Activated T-cell treated with anti-CD3 and anti-CD28 coated beads, Interleukin-2, amount 50 U/mL, for 24 hours (primary cell): ENCODE measurements around the gene HSPA6.
"Not testable (repeated sequence)": the region's sequence is repeated elsewhere in the genome, so short reads cannot be mapped to it uniquely, and the experiment has no call there.

Experiments
- DNase-seq: peaks from one replicate; pipeline ENCODE4 v3.0.0-alpha.2; 2020
- H3K27ac Mint-ChIP-seq: 2 replicates; pipeline ENCODE4 v1.8.0; 2020; ENCODE audit warnings: mild to moderate bottlenecking, mixed read lengths
- H3K27me3 Mint-ChIP-seq: 2 replicates; pipeline ENCODE4 v1.8.0; 2020; ENCODE audit warnings: mixed read lengths
- H3K36me3 Mint-ChIP-seq: 2 replicates; pipeline ENCODE4 v1.8.0; 2020; ENCODE audit warnings: low read depth, mixed read lengths
- H3K4me1 Mint-ChIP-seq: 2 replicates; pipeline ENCODE4 v1.8.0; 2020; ENCODE audit warnings: low read depth, mixed read lengths
- H3K4me3 Mint-ChIP-seq: 2 replicates; pipeline ENCODE4 v1.8.0; 2020; ENCODE audit warnings: mild to moderate bottlenecking, moderate library complexity, mixed read lengths
- H3K9me3 Mint-ChIP-seq: 2 replicates; pipeline ENCODE4 v1.8.0; 2020; ENCODE audit warnings: mixed read lengths

Gene HSPA6

DNA sequence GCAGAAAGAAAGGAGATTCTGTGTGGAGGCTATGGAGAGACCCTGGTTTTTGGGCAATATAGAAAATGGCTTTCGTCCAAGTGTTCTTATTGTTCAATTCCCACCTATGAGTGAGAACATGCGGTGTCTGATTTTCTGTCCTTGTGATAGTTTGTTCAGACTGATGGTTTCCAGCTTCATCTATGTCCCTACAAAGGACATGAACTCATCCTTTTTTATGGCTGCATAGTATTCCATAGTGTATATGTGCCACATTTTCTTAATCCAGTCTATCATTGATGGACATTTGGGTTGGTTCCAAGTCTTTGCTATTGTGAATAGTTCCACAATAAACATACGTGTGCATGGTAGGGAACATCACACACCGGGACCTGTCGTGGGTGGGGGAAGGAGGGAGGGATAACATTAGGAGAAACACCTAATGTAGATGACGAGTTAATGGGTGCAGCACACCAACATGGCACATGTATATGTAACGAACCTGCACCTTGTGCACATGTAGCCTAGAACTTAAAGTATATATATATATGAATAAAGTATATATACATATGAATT, 14.7 kb downstream of the HSPA6 start:
- H3K27ac Mint-ChIP-seq, H3K27me3 Mint-ChIP-seq, H3K9me3 Mint-ChIP-seq, DNase-seq, H3K36me3 Mint-ChIP-seq: not testable (repeated sequence)
- H3K4me1 Mint-ChIP-seq: peaks cover 48% of the 10 kb centered on the region
- H3K4me3 Mint-ChIP-seq: peak overlapping the region; percentile 82

DNA sequence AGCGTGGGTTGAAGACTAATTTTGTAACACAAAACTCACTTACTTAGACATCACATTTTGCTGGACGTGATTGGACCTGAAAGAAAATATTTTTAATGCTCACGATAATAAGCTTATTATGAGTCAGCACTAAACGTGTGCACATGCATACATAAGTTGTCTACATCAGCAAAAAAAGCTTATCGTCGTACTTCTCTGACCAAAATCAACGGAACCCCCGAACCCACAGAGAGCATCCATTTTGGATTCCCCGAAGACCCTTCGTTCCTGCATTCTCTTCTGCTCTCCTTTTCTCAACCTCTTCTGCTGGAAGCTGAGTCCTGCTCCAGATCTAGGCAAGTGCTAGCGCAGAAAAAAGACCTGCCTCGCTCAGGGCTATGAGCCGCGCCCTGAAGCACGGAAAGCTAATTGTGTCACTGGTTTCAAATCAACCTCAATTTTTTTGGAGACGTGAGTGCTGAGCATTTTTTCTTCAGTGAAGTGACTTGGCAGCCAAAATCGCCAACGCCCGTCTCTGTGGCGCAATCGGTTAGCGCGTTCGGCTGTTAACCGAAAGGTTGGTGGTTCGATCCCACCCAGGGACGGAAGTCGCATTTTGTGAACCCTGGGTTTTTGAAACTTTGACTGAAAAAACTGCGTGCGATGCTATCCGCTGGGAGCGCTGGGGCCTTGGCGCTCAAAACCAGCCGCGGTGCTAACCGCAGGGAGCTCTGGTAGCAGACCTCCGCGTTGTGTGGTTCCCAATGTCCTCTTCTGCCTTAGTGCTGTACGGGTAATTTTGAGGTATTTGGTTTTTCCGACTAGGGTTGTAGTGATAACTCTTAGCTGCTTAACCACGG, 15.6 kb downstream of the HSPA6 start:
- H3K36me3 Mint-ChIP-seq, H3K27me3 Mint-ChIP-seq, H3K9me3 Mint-ChIP-seq: not testable (repeated sequence)
- Mint-ChIP-seq H3K4me3 (peak overlapping the region; percentile 82), H3K27ac (peak overlapping the region; percentile 91), H3K4me1 (peaks cover 53% of the 10 kb centered on the region)
- DNase-seq: peak; percentile 97

DNA sequence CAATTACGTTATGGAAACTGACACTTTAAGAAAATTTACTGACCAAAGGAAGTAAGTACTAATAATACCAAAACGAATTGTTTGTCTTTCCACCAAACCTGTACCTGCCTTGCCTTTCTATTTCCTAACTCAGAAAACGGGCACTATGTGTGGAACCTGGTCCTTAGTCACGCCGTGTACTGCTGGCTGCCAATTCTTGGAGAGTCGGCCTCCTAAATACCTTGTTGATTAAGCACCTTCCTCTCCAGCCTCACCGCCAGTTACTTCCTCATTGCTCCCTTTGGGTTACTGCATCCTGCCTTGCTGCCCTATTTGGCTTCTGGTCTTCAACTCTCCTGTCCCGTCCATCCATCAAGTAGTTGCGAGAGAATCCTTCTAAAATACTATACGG, 16.2 kb downstream of the HSPA6 start:
- not testable (repeated sequence) for H3K9me3 Mint-ChIP-seq, H3K36me3 Mint-ChIP-seq, DNase-seq, H3K27me3 Mint-ChIP-seq
- H3K4me3 Mint-ChIP-seq: peak overlapping the region; percentile 82
- peak overlapping the region; percentile 91 for H3K27ac Mint-ChIP-seq
- H3K4me1 Mint-ChIP-seq: peaks cover 59% of the 10 kb centered on the region

DNA sequence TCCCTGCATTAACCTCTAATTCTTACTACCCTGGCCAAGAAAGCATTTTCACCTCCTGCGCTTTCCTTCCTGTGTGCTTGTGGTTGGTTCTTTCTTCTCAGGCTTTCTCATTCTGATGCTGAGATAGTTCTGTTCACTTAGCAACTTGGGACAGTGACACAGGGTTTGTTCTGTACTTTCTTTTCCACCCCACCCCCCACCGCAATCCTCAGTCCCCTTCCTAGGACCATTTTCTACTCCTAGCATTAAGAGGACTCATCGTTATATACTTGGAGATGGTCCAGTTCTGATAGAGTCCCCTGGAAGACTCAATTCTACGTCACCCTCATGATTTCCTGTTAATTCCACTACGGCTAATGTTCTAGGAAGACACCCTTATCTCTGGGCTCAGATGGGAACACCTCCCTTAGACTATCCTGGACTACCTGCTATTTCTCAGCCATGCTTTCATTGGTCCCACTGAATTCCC, 17.8 kb downstream of the HSPA6 start:
- not testable (repeated sequence) for DNase-seq, H3K9me3 Mint-ChIP-seq, H3K36me3 Mint-ChIP-seq, H3K27me3 Mint-ChIP-seq
- H3K4me3 Mint-ChIP-seq: peak overlapping the region; percentile 29
- peaks cover 62% of the 10 kb centered on the region for H3K4me1 Mint-ChIP-seq
- peak overlapping the region; percentile 42 for H3K27ac Mint-ChIP-seq

DNA sequence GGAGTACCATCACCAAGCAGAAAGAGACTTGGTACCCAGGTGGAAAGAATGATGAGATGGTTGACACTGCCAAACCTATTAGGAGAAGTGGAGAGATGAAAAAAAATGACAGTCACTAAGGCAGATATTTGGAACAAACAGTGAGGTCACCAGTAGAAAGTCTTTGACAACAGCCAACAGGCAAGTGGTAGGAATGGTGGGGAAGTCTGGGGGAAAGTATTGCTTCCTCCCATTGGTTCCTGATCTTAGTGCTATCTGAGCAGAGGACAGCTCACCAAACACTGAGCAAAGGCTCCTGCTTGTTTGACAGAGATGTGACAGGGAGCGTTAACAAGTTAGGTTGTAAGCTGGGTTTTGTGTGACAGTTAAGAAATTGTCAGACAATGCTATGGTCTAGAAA, 18.8 kb downstream of the HSPA6 start:
- peaks cover 59% of the 10 kb centered on the region for H3K4me1 Mint-ChIP-seq
- not testable (repeated sequence) for H3K27me3 Mint-ChIP-seq, DNase-seq, H3K4me3 Mint-ChIP-seq, H3K36me3 Mint-ChIP-seq, H3K27ac Mint-ChIP-seq, H3K9me3 Mint-ChIP-seq

DNA sequence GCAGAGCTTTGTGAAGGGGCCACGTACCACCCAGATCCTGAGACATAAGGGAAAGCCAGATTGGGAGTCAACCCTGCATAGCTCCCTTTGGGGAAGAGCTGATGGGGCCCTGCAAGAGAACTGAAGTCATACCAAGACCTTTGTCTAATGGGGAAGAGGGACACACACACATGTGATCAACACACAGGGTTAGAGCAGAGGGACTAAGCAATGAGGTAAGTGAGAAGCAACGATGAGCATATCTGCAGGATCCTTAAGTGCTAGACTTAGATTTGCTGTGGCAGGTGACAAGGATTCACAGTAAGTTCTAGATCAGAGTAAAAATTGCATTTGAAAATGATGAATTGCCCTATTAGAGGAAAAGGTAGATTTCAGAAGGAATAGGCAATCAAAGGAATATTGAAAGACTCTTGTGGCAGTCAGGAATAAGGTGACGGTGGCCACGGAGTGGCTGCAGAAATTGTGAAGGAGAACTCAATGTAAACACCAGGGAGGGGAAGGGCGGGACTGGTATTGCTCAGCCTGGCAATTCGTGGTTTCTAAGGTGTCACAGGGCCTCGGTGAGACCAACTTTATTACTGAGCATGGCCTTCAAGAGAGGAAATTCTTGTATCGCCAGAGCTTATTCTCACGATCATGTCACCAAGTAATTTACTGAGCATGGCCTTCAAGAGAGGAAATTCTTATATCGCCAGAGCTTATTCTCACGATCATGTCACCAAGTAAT, 20.8 kb downstream of the HSPA6 start:
- H3K4me1 Mint-ChIP-seq: peaks cover 49% of the 10 kb centered on the region
- H3K36me3 Mint-ChIP-seq, H3K9me3 Mint-ChIP-seq, H3K27me3 Mint-ChIP-seq, H3K4me3 Mint-ChIP-seq, H3K27ac Mint-ChIP-seq, DNase-seq: not testable (repeated sequence)

DNA sequence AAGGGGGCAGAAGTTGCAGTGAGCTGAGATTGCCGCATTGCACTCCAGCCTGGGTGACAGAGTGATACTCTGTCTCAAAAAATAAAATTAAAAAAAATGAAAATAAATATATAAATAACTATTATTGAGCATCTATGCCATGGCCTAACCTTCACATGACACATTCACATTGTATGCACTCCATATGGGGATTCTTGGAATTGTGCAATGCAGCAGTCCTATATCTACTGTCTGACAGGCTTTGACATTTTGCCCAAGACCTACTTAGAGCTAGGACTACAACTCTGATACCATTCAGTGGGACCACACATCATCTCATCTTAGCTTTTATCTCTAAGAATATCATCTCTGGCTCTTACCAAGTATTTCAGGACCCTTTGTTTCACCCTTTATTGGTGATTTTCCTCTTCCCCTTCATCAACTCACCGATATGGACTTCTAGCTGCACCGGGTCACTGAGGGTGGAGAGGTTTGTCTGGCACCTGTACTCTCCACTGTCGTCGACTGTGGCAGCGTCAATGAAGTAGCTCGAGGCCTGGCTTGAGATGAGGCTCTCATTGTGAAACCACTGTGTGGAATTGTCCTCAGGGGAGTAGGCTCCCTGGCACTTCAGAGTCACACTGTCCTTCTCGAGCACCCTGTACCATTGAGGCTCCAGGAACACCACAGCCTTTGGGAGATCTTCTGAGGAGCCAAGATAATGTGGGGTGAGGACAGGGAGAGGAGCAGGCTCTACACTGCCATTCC, 23.8 kb downstream of the HSPA6 start:
- not testable (repeated sequence) for H3K4me3 Mint-ChIP-seq, DNase-seq, H3K9me3 Mint-ChIP-seq, H3K27me3 Mint-ChIP-seq, H3K36me3 Mint-ChIP-seq, H3K27ac Mint-ChIP-seq
- peaks cover 23% of the 10 kb centered on the region for H3K4me1 Mint-ChIP-seq

DNA sequence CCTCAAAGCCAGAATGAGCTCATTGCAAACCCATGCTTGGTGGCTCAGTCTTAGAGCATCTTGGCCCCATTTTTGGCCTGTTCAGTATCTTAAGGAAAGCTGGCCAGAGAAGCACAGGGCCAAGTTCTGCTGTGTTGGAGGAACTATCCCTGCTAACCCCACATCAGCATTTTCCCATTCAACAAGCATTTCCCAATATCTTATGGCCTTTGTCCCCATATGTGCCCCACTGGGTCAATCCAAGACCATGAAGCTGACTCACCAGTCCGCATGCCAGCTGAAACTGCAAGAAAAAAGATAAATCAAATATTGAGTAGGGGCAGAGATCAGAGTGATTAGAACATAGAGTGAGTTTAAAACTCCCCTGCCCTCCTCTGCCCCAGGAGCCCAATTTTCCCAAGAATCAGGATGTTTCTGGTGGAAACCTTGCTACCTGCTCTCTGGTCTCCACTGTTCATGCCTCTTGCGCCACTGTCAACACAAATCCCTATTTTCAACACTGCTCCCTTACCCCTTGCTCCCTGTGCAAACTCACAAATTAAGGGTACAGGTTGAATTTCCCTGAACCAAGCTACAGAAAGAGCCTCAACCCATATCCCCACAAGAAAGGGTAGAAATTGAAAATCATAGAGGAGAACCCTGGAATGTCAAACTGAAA, 24.5 kb downstream of the HSPA6 start:
- not testable (repeated sequence) for H3K9me3 Mint-ChIP-seq, H3K36me3 Mint-ChIP-seq, H3K27ac Mint-ChIP-seq, DNase-seq, H3K27me3 Mint-ChIP-seq, H3K4me3 Mint-ChIP-seq
- H3K4me1 Mint-ChIP-seq: peaks cover 16% of the 10 kb centered on the region

DNA sequence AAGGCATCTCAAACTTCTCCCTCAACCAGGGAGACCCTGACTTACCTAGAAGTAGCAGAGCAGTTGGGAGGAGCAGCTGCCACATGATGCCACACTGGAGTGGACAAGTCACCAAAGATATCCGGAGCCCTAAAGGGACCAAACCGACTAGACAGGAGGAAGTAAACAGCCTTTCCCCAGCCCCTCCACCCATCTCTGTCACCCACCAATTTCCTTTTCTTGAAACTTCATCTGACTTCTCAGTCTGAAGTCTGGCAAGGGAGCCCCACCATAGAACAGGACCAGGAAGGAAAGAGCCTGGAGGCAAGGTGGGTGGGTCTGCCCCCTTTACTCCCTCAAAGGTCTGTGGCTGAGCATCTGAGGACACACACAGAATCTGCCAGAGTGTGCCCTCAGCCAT, 25.3 kb downstream of the HSPA6 start, which contains the start of gene FCGR3A:
Gene FCGR3A (minus strand): TSS at position 167 of the 400 bp plus-strand sequence. CDS start 82 bp downstream, at position 85.
- Mint-ChIP-seq H3K36me3 (no peaks in the 10 kb centered on the region), H3K4me3 (no peak within 1 kb of the TSS), H3K27ac (no peak within 1 kb of the TSS), H3K9me3 (no peaks in the 10 kb centered on the region), H3K27me3 (no peaks in the 10 kb centered on the region), H3K4me1 (peaks cover 20% of the 10 kb centered on the region)
- no peak for DNase-seq

DNA sequence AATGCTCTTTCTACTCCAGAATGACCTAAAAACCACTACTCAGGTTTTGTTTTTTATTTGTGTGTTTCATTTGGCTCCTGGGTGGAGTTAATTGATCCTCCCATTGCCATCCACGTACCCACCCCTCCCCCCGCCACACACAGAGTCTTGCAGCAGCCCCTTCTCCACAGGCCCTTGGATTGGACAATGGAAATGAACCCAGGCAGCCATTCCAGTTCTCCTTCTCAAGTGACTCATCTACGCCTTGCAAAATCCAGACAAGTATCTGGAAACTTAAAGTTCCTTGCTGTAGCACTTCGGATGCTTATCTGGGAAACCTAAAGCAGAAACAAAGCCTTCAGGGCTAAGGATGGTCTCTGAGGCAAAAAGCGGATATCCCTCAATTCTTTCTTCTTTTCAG, 26.6 kb downstream of the HSPA6 start:
- peaks cover 20% of the 10 kb centered on the region for H3K4me1 Mint-ChIP-seq
- not testable (repeated sequence) for H3K4me3 Mint-ChIP-seq, H3K27me3 Mint-ChIP-seq, H3K36me3 Mint-ChIP-seq, H3K9me3 Mint-ChIP-seq, DNase-seq, H3K27ac Mint-ChIP-seq

DNA sequence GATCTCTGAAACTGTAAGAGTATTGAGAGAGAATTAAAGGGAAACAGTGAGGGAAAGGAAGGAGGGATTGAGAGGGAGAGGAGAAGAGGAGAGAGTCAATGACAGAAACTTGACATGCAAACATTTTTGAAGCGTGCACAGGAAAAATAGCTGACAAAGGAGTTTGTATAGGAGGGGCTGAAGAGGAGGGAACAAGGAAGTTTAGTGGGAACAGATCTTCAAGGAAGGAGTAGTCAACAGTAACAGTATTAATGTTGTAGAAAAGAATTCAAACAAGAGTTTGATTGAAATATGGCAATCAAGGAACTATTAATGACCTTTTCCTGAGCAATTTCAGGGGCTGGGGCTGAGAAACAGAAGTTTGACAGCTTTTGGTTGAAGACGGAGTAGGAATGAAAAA, 29.3 kb downstream of the HSPA6 start:
- not testable (repeated sequence) for H3K27ac Mint-ChIP-seq, H3K27me3 Mint-ChIP-seq, H3K9me3 Mint-ChIP-seq, H3K36me3 Mint-ChIP-seq, DNase-seq, H3K4me3 Mint-ChIP-seq
- H3K4me1 Mint-ChIP-seq: peaks cover 18% of the 10 kb centered on the region

DNA sequence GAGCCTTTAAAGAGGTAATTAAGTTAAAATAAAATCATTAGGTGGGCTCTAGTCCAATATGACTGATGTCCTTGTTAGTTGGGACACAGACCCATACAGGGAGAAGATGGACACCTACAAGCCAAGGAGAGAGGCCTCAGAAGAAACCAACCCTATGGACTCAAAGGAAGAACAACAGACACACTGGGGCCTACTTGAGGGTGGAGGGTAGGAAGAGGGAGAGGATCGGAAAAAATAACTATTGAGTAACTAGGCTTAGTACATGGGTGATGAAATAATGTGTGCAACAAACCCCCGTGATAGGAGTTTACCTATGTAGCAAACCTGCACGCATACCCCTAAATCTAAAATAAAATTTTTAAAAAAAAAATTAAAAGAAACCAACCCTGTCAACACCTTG, 30.0 kb downstream of the HSPA6 start:
- peak overlapping the region; percentile 86 for H3K27ac Mint-ChIP-seq
- H3K27me3 Mint-ChIP-seq, H3K4me3 Mint-ChIP-seq: not testable (repeated sequence)

DNA sequence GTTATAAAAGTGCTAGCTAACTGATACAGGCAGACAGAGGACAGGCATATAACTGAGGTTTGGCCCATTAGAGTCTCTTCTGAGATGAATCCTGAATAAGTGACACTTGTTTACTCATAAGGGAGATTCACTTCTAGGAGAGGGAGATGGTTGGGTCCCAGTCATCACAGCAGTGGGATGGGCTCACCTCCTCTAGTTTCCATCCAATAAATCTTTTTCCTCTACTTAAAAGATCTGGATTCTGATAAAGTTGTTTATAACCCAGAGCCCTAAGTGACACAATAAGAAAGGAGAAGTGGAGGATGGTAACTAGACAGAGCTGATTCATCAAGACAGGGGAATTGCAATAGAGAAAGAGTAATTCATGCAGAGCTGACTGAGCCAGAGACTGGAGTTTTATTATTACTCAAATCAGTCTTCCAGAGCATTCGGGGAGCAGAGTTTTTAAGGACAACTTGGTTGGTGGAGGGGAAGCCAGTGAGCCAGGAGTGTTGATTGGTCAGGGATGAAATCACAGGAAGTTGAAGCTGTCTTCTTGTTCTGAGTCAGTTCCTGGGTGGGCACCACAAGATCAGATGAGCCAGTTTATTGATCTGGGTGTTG, 30.6 kb downstream of the HSPA6 start:
- H3K4me3 Mint-ChIP-seq, H3K36me3 Mint-ChIP-seq, H3K27me3 Mint-ChIP-seq, H3K9me3 Mint-ChIP-seq, DNase-seq: not testable (repeated sequence)
- Mint-ChIP-seq H3K4me1 (peaks cover 18% of the 10 kb centered on the region), H3K27ac (peak overlapping the region; percentile 71)

More for the DNA sequence above, 30.0 kb downstream of the HSPA6 start:
- H3K9me3 Mint-ChIP-seq, H3K36me3 Mint-ChIP-seq, DNase-seq: not testable (repeated sequence)
- H3K4me1 Mint-ChIP-seq: peaks cover 18% of the 10 kb centered on the region

DNA sequence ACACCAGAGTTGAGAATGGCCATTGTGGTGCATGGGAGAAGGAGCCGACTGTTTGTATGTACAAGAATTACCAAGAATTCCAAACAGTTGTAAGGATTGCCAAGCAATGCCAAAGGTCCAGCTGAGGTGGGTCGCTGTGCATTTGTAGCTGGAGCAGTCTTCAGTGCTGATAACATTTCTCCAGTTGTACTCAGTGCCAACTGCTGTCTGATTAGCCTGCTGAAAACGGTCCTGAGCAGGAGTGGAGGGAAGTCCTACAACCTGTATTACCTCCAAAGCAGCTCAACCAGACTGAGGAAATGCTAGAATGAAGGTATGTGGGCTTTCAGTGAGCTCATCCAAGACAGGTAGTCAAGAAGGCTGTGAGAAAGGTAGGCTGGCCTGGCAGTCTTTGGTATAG, 31.8 kb downstream of the HSPA6 start:
- DNase-seq, H3K36me3 Mint-ChIP-seq, H3K4me3 Mint-ChIP-seq, H3K9me3 Mint-ChIP-seq, H3K27ac Mint-ChIP-seq, H3K27me3 Mint-ChIP-seq: not testable (repeated sequence)
- peaks cover 21% of the 10 kb centered on the region for H3K4me1 Mint-ChIP-seq
